Lung (tissue), 12 donors: ENCODE results near the gene CST2. TPM values are rescaled to one million over a fixed set of nuclear protein-coding genes. Genes with fewer than 3 reads are reported as not detected.
"Not testable (repeated sequence)": the region's sequence is repeated elsewhere in the genome, so short reads cannot be mapped to it uniquely, and the experiment has no call there.

Experiments
- ATAC-seq: fragments of 200-7000 bp; cut with Tn5 transposase; one replicate; pipeline ENCODE4 v1.9.1; 2020; ENCODE audit warnings: moderate number of reproducible peaks; ENCODE audit not compliant: insufficient read depth, low FRiP score
- DNase-seq, 3 donors: peaks; one replicate each; pipeline ENCODE4 v3.0.0-alpha.2; 2013 to 2017
- H3K27ac ChIP-seq, 2 donors: one replicate each; pipeline ENCODE4 v1.5.1; 2013; ENCODE audit warnings: mild to moderate bottlenecking in 2 of 2, moderate library complexity in 2 of 2, control low read depth in 1 of 2, inconsistent platforms in 1 of 2, low read depth in 1 of 2, low read length in 1 of 2
- H3K27me3 ChIP-seq, 3 donors: one replicate each; pipeline ENCODE4 v1.5.1; 2013; ENCODE audit warnings: low read length in 2 of 3; ENCODE audit not compliant: control insufficient read depth in 3 of 3, insufficient read depth in 3 of 3
- H3K36me3 ChIP-seq, 4 donors: one replicate each; pipeline ENCODE4 v1.5.1; 2013; ENCODE audit warnings: low read length in 4 of 4, mild to moderate bottlenecking in 1 of 4, moderate library complexity in 1 of 4; ENCODE audit not compliant: control insufficient read depth in 4 of 4, insufficient read depth in 4 of 4
- H3K4me1 ChIP-seq, 5 donors: one replicate each; pipeline ENCODE4 v1.5.1; 2013; ENCODE audit warnings: low read length in 5 of 5, mild to moderate bottlenecking in 2 of 5, moderate library complexity in 1 of 5; ENCODE audit not compliant: control insufficient read depth in 5 of 5, insufficient read depth in 5 of 5
- H3K4me3 ChIP-seq: one replicate; pipeline ENCODE4 v1.5.1; 2013; ENCODE audit warnings: mild to moderate bottlenecking, control low read depth, moderate library complexity
- H3K9ac ChIP-seq, 2 donors: one replicate each; pipeline ENCODE4 v1.5.1; 2013; ENCODE audit warnings: low read length in 2 of 2, control low read depth in 1 of 2; ENCODE audit not compliant: insufficient read depth in 1 of 2
- H3K9me3 ChIP-seq, 4 donors: one replicate each; pipeline ENCODE4 v1.5.1; 2013; ENCODE audit warnings: low read length in 3 of 4, mild to moderate bottlenecking in 1 of 4, moderate library complexity in 1 of 4; ENCODE audit not compliant: control insufficient read depth in 4 of 4, insufficient read depth in 3 of 4
- CTCF ChIP-seq: IDR thresholded peaks from 2 replicates; pipeline ENCODE4 v1.5.1; 2012; ENCODE audit warnings: mild to moderate bottlenecking; ENCODE audit errors: control extremely low read depth, extremely low read depth
- WGBS, 2 donors: extraction: QIAGEN DNeasy Blood & Tissue Kit; methylation state at CpG; one replicate each; pipeline ENCODE4 v1.1.7; 2013; 5-methylcytosine and 5-hydroxymethylcytosine counted together
- polyA plus RNA-seq, 2 donors: library from polyadenylated mRNA; stranded (reverse); fragments of 200-250 nt; gene quantifications; one replicate each; pipeline ENCODE4 v1.2.1, GENCODE V29; 2013
- total RNA-seq, 2 donors: library from RNA; depleted of rRNA in 1 of 2; stranded (reverse); fragments of >200 nt in 1 of 2; gene quantifications; one replicate each; pipeline ENCODE4 v1.2.1, GENCODE V29; 2014 to 2021
- donor health status: control.
- donor health status: control.
- donor health status: Bipolar disorder and iron deficiency.
- donor health status: healthy.
- donor health status: DM: yes; HTN: yes; CAD: no.

Gene CST2
- total and polyA plus RNA-seq, 4 donors = 0.28 to 1.1 (median 0.31) TPM; not detected in 1

- no peak overlapping the region for H3K27ac ChIP-seq
These were observed 41.8 kb upstream of the CST2 start for GRCh38 chr20:23868321-23868720.

GRCh38 chr20:23867152-23867776 lies 40.7 kb upstream of the CST2 start:
- no peaks in the 10 kb centered on the region for H3K36me3 ChIP-seq
- no peaks in the 10 kb centered on the region for H3K27me3 ChIP-seq
- TF ChIP-seq CTCF = no peak
- no peaks in the 10 kb centered on the region for H3K4me1 ChIP-seq
- WGBS, 2 donors = 37 to 49% methylated on average over 9 of the region's 9 CpGs
- H3K27ac ChIP-seq = no peak overlapping the region
- ATAC-seq (no peak), DNase-seq (no peak)
- H3K4me3 ChIP-seq = no peak overlapping the region
- no peak overlapping the region for H3K9ac ChIP-seq
- H3K9me3 ChIP-seq = peaks cover 0 to 2% (median 0%) of the 10 kb centered on the region in 4 donors

More at GRCh38 chr20:23868321-23868720, 41.8 kb upstream of the CST2 start:
- 46 to 54% methylated on average over 5 of the region's 5 CpGs for WGBS, 2 donors
- no peak for TF ChIP-seq CTCF
- peaks cover 0 to 5% (median 0%) of the 10 kb centered on the region in 4 donors for H3K9me3 ChIP-seq
- H3K4me1 ChIP-seq = no peaks in the 10 kb centered on the region
- no peak overlapping the region for H3K9ac ChIP-seq
- no peaks in the 10 kb centered on the region for H3K36me3 ChIP-seq
- H3K4me3 ChIP-seq = no peak overlapping the region
- DNase-seq = no peak
- no peaks in the 10 kb centered on the region for H3K27me3 ChIP-seq
- ATAC-seq = no peak

GRCh38 chr20:23860771-23861170 lies 34.2 kb upstream of the CST2 start:
- H3K4me1 ChIP-seq, DNase-seq, ATAC-seq, H3K9me3 ChIP-seq, H3K36me3 ChIP-seq, H3K27me3 ChIP-seq, H3K27ac ChIP-seq, H3K4me3 ChIP-seq, H3K9ac ChIP-seq: not testable (repeated sequence)
- WGBS, 2 donors = 60 to 62% methylated on average over 9 of the region's 10 CpGs

GRCh38 chr20:23857962-23858595 lies 31.6 kb upstream of the CST2 start:
- TF ChIP-seq CTCF = no peak
- no peaks in the 10 kb centered on the region for H3K9me3 ChIP-seq
- no peak overlapping the region for H3K4me3 ChIP-seq
- 63 to 69% methylated on average over 8 to 9 of the region's 9 CpGs for WGBS, 2 donors
- DNase-seq (no peak), ATAC-seq (no peak)
- no peak overlapping the region for H3K9ac ChIP-seq
- no peaks in the 10 kb centered on the region for H3K4me1 ChIP-seq
- H3K36me3 ChIP-seq = no peaks in the 10 kb centered on the region
- no peak overlapping the region for H3K27ac ChIP-seq
- no peaks in the 10 kb centered on the region for H3K27me3 ChIP-seq
